Measurements from ENCODE around the gene KIAA1586.

DNA sequence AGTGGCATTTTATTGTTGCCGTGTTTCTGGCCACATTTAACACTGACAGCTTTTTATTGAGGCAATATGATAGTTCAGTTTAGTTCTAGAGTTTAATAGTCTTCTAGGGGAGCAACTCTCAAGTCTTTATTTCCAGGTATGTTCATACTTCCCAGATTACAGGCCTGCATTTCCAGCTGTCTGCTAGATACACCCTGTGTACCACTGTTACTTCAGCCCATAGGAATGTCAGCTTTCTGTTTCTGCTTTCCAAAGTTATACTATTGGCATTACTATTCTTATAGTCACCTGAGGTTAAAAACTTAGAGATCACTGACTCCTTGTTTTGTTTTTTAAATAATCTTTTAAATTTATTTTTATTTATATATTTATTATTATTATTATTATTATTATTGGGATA is 51.1 kb downstream of the KIAA1586 start:
- TF ChIP-seq CTCF (IDR thresholded peaks at IDR 0.05; ENCODE audit: low read depth, low read length, poor library complexity, severe bottlenecking) (no peak), EZH2phosphoT487 (IDR thresholded peaks at IDR 0.05; ENCODE audit: borderline replicate concordance, low read length) (no peak)
